Tibial nerve (tissue), 3 donors: Measurements from ENCODE around the gene AP2A1.

Experiments
- POLR2A ChIP-seq, 2 donors: fragments of 450-650 bp; IDR thresholded peaks; one replicate each; pipeline ENCODE4 v1.6.1; 2017; ENCODE audit warnings: antibody characterized with exemption in 2 of 2, mild to moderate bottlenecking in 2 of 2, moderate library complexity in 2 of 2
- TF ChIP-seq, protein P1 (sequence below), 5 experiments: fragments of 200-600 bp in 3 of 5; fragments of 450-650 bp in 2 of 5; sonication (generic) in 3 of 5; IDR thresholded peaks; one replicate each; pipeline ENCODE4 v1.5.1; 2016 to 2019; ENCODE audit warnings: antibody characterized with exemption in 5 of 5, mild to moderate bottlenecking in 3 of 5, moderate library complexity in 2 of 5

DNA sequence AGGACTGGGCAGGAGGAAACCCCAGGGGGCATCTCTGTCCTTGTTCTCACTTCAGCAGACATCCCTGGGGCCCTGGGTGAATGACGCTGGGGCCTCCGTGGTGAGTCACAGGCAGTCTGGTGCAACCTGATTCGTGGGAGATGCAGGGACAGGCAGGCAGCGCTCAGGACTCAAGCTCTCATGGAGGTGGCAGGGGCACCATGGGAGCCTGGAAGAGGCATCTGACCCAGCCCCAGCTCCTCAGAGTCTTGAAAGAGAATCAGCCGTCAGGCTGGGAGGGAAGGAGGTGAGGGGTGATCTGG is 70.2 kb downstream of the AP2A1 start:
- TF ChIP-seq, protein P1, sequence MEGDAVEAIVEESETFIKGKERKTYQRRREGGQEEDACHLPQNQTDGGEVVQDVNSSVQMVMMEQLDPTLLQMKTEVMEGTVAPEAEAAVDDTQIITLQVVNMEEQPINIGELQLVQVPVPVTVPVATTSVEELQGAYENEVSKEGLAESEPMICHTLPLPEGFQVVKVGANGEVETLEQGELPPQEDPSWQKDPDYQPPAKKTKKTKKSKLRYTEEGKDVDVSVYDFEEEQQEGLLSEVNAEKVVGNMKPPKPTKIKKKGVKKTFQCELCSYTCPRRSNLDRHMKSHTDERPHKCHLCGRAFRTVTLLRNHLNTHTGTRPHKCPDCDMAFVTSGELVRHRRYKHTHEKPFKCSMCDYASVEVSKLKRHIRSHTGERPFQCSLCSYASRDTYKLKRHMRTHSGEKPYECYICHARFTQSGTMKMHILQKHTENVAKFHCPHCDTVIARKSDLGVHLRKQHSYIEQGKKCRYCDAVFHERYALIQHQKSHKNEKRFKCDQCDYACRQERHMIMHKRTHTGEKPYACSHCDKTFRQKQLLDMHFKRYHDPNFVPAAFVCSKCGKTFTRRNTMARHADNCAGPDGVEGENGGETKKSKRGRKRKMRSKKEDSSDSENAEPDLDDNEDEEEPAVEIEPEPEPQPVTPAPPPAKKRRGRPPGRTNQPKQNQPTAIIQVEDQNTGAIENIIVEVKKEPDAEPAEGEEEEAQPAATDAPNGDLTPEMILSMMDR (IDR thresholded peaks at IDR 0.05): no peak
- no peak for TF ChIP-seq POLR2A (IDR thresholded peaks at IDR 0.05)
